Measurements from ENCODE around the gene SLC18B1. TPM values are rescaled to one million over a fixed set of nuclear protein-coding genes. Genes with fewer than 3 reads are reported as not detected.

The SLC18B1 gene
- total RNA-seq, 1 donor from 2014 or later, result 10.7 TPM

GRCh38 chr6:132820629-132821381 lies 22.4 kb upstream of the SLC18B1 start:
- DNase-seq (ENCODE audit: low read depth), result no peak
- TF ChIP-seq CTCF (IDR thresholded peaks at IDR 0.05; ENCODE audit: insufficient read depth, low read length, poor library complexity, severe bottlenecking), result no peak
- no peaks in the 10 kb centered on the region for H3K27me3 ChIP-seq (ENCODE audit: control insufficient read depth, insufficient read depth, low read length)
- H3K36me3 ChIP-seq (ENCODE audit: control insufficient read depth, insufficient read depth, low read length), result peaks cover 3% of the 10 kb centered on the region
- H3K4me3 ChIP-seq (ENCODE audit: low read depth, low read length), result no peak overlapping the region

DNA sequence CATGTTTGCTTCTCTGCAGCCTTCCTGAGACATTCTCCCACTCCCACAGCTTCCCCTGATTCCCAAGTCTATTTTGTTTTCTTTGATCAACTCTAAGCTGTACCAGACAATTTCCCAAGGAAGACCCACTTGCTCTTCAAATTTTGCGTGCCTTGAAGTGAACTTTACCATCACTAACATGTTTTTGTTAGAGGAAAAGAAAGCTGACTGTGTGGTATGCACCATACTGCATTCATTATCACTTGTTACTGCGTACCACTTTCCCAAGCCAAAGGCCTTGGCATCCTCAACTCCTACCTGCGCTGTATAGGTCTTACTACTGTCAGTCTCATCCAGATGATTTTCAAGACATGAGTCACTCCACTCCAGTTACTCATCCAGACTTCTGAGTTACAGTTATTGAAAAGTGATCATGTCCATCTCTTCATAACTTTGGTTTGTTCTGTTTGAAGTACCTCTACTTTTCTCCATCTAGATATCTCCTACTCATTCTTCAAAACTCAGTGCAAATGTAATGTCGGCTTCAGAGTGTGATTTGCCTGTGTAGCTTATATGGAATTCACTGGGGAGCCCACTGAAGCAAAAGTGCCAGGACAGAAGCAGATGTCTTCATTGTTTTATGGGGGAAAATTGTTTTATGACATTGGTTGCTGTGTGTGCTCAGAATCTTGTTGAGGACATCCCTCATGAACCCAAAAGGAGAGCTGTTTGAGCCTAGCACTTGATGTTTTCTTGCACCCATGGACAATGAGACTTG lies 21.1 kb upstream of the SLC18B1 start:
- H3K36me3 ChIP-seq (ENCODE audit: control insufficient read depth, insufficient read depth, low read length), result peaks cover 3% of the 10 kb centered on the region
- TF ChIP-seq CTCF (IDR thresholded peaks at IDR 0.05; ENCODE audit: insufficient read depth, low read length, poor library complexity, severe bottlenecking), result no peak
- H3K27me3 ChIP-seq (ENCODE audit: control insufficient read depth, insufficient read depth, low read length), result no peaks in the 10 kb centered on the region
- no peak overlapping the region for H3K4me3 ChIP-seq (ENCODE audit: low read depth, low read length)
- DNase-seq (ENCODE audit: low read depth), result no peak

- Histone ChIP-seq H3K27me3 (ENCODE audit: control insufficient read depth, insufficient read depth, low read length) (no peaks in the 10 kb centered on the region), H3K4me3 (ENCODE audit: low read depth, low read length) (no peak overlapping the region), H3K36me3 (ENCODE audit: control insufficient read depth, insufficient read depth, low read length) (peaks cover 3% of the 10 kb centered on the region)
- DNase-seq (ENCODE audit: low read depth), result no peak
- no peak for TF ChIP-seq CTCF (IDR thresholded peaks at IDR 0.05; ENCODE audit: insufficient read depth, low read length, poor library complexity, severe bottlenecking)
These were observed 20.2 kb upstream of the SLC18B1 start for GRCh38 chr6:132818404-132819359.

GRCh38 chr6:132817554-132818403 lies 19.3 kb upstream of the SLC18B1 start:
- TF ChIP-seq CTCF (IDR thresholded peaks at IDR 0.05; ENCODE audit: insufficient read depth, low read length, poor library complexity, severe bottlenecking), result no peak
- Histone ChIP-seq H3K27me3 (ENCODE audit: control insufficient read depth, insufficient read depth, low read length) (no peaks in the 10 kb centered on the region), H3K36me3 (ENCODE audit: control insufficient read depth, insufficient read depth, low read length) (peaks cover 3% of the 10 kb centered on the region), H3K4me3 (ENCODE audit: low read depth, low read length) (no peak overlapping the region)
- DNase-seq (ENCODE audit: low read depth), result no peak

DNA sequence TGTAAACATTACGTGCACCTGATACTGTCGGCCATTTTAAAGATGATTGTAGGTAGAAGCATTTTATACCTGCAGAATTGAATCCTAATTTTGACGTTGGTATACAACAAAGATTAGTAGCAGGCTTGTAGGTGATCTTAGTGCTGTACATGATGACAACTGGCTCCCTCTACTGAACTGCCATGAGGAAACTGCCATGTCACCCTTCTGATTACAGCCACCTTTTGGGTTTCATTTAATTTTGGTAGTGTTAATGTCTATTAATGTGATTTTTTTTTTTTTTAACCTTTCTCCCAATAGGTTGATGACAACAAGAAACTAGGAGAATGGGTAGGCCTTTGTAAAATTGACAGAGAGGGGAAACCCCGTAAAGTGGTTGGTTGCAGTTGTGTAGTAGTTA lies 18.2 kb upstream of the SLC18B1 start:
- DNase-seq (ENCODE audit: low read depth), result no peak
- H3K27me3 ChIP-seq (ENCODE audit: control insufficient read depth, insufficient read depth, low read length), result no peaks in the 10 kb centered on the region
- H3K36me3 ChIP-seq (ENCODE audit: control insufficient read depth, insufficient read depth, low read length), result peaks cover 3% of the 10 kb centered on the region
- peak overlapping the region; percentile 91 for H3K4me3 ChIP-seq (ENCODE audit: low read depth, low read length)
- no peak for TF ChIP-seq CTCF (IDR thresholded peaks at IDR 0.05; ENCODE audit: insufficient read depth, low read length, poor library complexity, severe bottlenecking)
